AG04450 (cell line): ENCODE results near the gene ZNF462. TPM values are rescaled to one million over a fixed set of nuclear protein-coding genes. Genes with fewer than 3 reads are reported as not detected.

Source experiments
- CTCF ChIA-PET: fragments of 300-600, 350-600 bp; formaldehyde crosslinking; extraction: SDS; loops from one replicate; lab custom pipeline; 2022; ENCODE audit warnings: antibody characterized with exemption, inconsistent platforms; lab: Charles Lee
- POLR2A ChIA-PET: fragments of 350-600 bp; formaldehyde crosslinking; extraction: SDS; loops from one replicate; lab custom pipeline; 2021; ENCODE audit warnings: antibody characterized with exemption, inconsistent platforms; lab: Yijun Ruan, JAX
- DNase-seq: peaks from one replicate; pipeline ENCODE4 v3.0.0-alpha.2; 2011; ENCODE audit warnings: low read depth, low spot score
- H3K27ac ChIP-seq: one replicate; pipeline ENCODE4 v1.5.1; 2012; ENCODE audit warnings: low read depth, low read length, control low read depth
- H3K27me3 ChIP-seq: one replicate; pipeline ENCODE4 v1.6.0; 2012; ENCODE audit warnings: low read length; ENCODE audit not compliant: control insufficient read depth, insufficient read depth
- H3K4me3 ChIP-seq: 2 replicates; pipeline ENCODE4 v1.5.1; 2011; ENCODE audit warnings: mild to moderate bottlenecking, low read depth, low read length, control low read depth
- H3K9me3 ChIP-seq: 2 replicates; pipeline ENCODE4 v1.5.1; 2012; ENCODE audit warnings: low read length; ENCODE audit not compliant: control insufficient read depth, insufficient read depth
- polyA plus RNA-seq: library from polyadenylated mRNA; depleted of rRNA; stranded (reverse); fragments of >200 nt; gene quantifications from 2 replicates; pipeline ENCODE4 v1.2.3, GENCODE V29; 2011
- TF ChIP-seq, protein P1 (sequence below): IDR thresholded peaks from 2 replicates; pipeline ENCODE4 v1.5.1; 2011; ENCODE audit warnings: low read depth, low read length, control low read depth, inconsistent platforms

ZNF462 gene
- polyA plus RNA-seq, 1 experiment, result 7.5 TPM

DNA sequence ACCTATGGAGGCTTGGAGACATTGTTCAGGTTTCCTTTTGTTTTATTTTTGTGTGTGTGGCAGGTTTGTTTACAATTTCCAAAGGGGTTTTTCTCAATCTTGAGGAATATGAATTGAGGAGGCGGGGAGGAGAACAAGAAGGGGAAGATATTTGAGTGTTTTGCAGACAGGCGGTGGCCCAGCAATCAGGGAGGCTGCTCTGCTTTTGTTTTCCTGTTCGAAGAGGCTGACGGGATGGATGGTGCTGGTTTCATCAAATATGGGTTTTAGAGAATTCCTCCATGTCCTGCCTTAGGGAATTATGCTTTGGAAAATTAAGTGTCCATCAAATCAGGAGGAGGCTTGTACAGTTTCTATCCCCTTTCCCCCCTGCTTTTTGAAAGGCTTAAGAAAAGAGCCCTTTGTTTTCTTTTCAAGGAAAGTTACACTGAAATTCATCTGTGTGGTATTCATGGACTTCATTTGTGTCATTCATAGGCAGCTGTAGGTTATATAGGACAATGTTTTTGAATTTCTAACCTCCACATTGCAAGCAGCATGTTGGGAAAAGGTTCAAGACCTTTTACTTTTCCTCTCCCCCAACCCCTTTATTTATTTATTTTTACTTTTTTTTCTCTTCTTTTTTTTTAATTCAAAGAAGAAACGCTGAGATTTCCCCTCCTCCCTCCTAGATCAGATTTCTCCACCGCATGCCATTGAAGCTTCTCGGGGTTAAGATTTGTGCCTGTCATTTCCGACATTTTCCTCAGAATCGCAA, 107.4 kb downstream of the ZNF462 start:
- Histone ChIP-seq H3K4me3 (no peak overlapping the region), H3K27ac (no peak overlapping the region), H3K9me3 (no peaks in the 10 kb centered on the region), H3K27me3 (no peaks in the 10 kb centered on the region)
- POLR2A ChIA-PET, result no interaction called here
- DNase-seq, result no peak
- TF ChIP-seq, protein P1, sequence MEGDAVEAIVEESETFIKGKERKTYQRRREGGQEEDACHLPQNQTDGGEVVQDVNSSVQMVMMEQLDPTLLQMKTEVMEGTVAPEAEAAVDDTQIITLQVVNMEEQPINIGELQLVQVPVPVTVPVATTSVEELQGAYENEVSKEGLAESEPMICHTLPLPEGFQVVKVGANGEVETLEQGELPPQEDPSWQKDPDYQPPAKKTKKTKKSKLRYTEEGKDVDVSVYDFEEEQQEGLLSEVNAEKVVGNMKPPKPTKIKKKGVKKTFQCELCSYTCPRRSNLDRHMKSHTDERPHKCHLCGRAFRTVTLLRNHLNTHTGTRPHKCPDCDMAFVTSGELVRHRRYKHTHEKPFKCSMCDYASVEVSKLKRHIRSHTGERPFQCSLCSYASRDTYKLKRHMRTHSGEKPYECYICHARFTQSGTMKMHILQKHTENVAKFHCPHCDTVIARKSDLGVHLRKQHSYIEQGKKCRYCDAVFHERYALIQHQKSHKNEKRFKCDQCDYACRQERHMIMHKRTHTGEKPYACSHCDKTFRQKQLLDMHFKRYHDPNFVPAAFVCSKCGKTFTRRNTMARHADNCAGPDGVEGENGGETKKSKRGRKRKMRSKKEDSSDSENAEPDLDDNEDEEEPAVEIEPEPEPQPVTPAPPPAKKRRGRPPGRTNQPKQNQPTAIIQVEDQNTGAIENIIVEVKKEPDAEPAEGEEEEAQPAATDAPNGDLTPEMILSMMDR, result no peak
- CTCF ChIA-PET, result no interaction called here

DNA sequence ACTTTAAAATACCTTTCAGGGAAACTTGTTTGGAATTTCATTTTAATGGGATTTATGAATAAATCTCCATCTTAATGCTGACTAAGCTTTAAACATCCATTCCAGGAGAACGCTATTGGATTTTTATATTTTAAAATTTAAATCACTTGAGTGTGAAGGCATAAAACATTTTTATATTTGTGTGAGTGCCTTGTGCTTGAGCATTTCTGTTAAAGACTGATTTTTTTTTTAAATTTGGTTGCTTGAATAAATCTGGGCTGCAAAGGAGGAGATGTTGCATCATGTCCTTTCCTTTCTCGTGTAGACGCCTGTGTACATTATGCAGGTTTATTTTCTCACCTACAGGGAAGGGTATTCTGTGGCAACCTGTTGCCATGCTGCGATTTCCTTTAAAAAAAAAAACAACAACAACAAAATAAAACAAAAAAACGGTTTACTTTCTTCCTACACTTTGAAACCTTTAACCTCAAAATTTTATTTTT, 108.1 kb downstream of the ZNF462 start:
- H3K27ac ChIP-seq, result no peak overlapping the region
- TF ChIP-seq, protein P1, result no peak
- POLR2A ChIA-PET, result no interaction called here
- CTCF ChIA-PET, result no interaction called here
- H3K27me3 ChIP-seq, result no peaks in the 10 kb centered on the region
- DNase-seq, result no peak
- no peaks in the 10 kb centered on the region for H3K9me3 ChIP-seq
- no peak overlapping the region for H3K4me3 ChIP-seq

DNA sequence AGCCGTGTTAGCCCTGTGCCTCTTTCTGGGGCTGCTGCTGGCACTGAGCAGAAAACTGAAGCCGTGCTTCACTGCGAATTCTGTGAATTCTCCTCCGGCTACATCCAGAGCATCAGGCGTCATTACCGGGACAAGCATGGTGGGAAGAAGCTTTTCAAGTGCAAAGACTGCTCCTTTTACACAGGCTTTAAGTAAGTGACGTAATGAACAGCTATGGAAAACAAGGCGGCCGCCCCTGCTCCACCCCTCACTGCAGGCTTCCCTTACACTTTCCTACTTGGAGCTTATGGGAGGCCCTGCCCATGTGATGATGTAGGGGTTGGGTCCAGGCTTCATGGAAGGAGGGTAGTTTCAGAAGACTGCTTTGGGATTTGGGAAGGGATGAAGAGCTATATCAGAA, 109.1 kb downstream of the ZNF462 start:
- no peaks in the 10 kb centered on the region for H3K9me3 ChIP-seq

DNA sequence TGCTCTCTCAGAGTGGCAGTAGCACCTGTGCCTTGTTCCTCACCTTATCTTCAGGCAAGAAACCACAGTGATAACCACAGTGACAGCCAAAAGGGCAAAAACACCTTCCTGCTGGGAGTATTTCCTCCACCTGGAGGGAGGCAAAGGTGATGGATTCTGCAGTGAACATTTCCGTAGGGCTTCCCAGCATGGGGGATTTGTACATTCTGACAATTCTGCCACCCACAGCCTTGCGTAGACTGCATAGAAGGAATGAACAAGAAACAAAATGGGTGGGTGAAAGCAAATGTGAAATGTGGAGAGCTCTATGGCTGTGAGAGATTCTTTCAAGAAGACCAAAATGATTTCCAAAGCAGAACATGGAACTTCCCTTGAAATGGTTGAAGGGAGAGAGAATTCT, 111.4 kb downstream of the ZNF462 start:
- TF ChIP-seq, protein P1, result no peak
- CTCF ChIA-PET, result no interaction called here
- POLR2A ChIA-PET, result no interaction called here
- no peak for DNase-seq
- Histone ChIP-seq H3K27me3 (no peaks in the 10 kb centered on the region), H3K4me3 (no peak overlapping the region), H3K9me3 (no peaks in the 10 kb centered on the region), H3K27ac (no peak overlapping the region)

More for the DNA sequence above, 109.1 kb downstream of the ZNF462 start:
- TF ChIP-seq, protein P1, result no peak
- H3K27me3 ChIP-seq, result no peaks in the 10 kb centered on the region
- no peak for DNase-seq
- ChIA-PET POLR2A (no interaction called here), CTCF (no interaction called here)
- H3K27ac ChIP-seq, result no peak overlapping the region
- H3K4me3 ChIP-seq, result no peak overlapping the region

DNA sequence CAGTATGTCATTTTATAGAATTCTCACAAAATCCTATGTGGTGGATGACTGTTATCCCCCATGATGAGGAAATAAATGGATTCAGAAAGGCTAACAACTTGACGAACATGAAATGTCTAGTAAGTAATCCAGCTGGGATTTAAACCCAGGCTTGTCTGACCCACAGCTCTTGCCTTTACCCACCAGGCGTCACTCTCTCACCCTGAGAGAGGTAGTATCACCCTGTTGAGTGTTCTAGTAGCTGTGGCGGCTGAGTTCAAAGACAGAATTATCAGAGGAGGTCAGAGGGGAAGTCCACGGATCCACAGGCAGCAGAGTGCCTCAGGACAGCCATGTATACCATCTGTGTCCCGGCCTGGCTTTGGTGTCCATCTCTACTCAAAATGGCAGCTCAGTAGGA, 113.8 kb downstream of the ZNF462 start:
- Histone ChIP-seq H3K27me3 (no peaks in the 10 kb centered on the region), H3K27ac (no peak overlapping the region), H3K4me3 (no peak overlapping the region), H3K9me3 (no peaks in the 10 kb centered on the region)
- TF ChIP-seq, protein P1, result no peak
- CTCF ChIA-PET, result no interaction called here
- POLR2A ChIA-PET, result no interaction called here
- DNase-seq, result no peak
